Prostate gland (tissue), 2 donors: ENCODE data around the gene MDC1.

Experiments used
- CTCF ChIP-seq, 4 experiments: fragments of 200-600 bp in 2 of 4; fragments of 450-650 bp in 2 of 4; sonication (generic) in 2 of 4; IDR thresholded peaks; 1 replicate in 3 of 4; 2 replicates in 1 of 4; pipeline ENCODE4 v1.5.1; 2016 to 2019; ENCODE audit warnings: antibody characterized with exemption in 4 of 4, mild to moderate bottlenecking in 2 of 4, moderate library complexity in 2 of 4
- POLR2A ChIP-seq: fragments of 450-650 bp; IDR thresholded peaks from one replicate; pipeline ENCODE4 v1.6.1; 2016; ENCODE audit warnings: antibody characterized with exemption, mild to moderate bottlenecking

- no peak for TF ChIP-seq POLR2A
- TF ChIP-seq CTCF (IDR thresholded peaks at IDR 0.05): no peak
Measured at GRCh38 chr6:30719356-30719755, 2.3 kb upstream of the MDC1 start.
